ENCODE measurements around the gene ASTN2.

Gene ASTN2

GRCh38 chr9:116506685-116507084, 908.2 kb downstream of the ASTN2 start:
- no peaks in the 10 kb centered on the region for H3K36me3 ChIP-seq (ENCODE audit: insufficient read depth, low read length)
- H3K27ac ChIP-seq (ENCODE audit: low read depth, low read length), result no peak overlapping the region
- H3K9ac ChIP-seq (ENCODE audit: low read length), result no peak overlapping the region
- no peaks in the 10 kb centered on the region for H3K27me3 ChIP-seq (ENCODE audit: control insufficient read depth in 1 of 2, insufficient read depth in 2 of 2, low read length in 2 of 2)
- no peaks in the 10 kb centered on the region for H3K9me3 ChIP-seq (ENCODE audit: low read length)
- no peak overlapping the region for H3K4me3 ChIP-seq (ENCODE audit: low read depth in 1 of 2, low read length in 2 of 2)
- no peaks in the 10 kb centered on the region for H3K4me1 ChIP-seq (ENCODE audit: insufficient read depth, low read length)

- H3K4me1 ChIP-seq (ENCODE audit: insufficient read depth, low read length), result no peaks in the 10 kb centered on the region
- no peak overlapping the region for H3K4me3 ChIP-seq (ENCODE audit: low read depth in 1 of 2, low read length in 2 of 2)
- no peaks in the 10 kb centered on the region for H3K36me3 ChIP-seq (ENCODE audit: insufficient read depth, low read length)
- no peak overlapping the region for H3K27ac ChIP-seq (ENCODE audit: low read depth, low read length)
- no peaks in the 10 kb centered on the region for H3K9me3 ChIP-seq (ENCODE audit: low read length)
- no peak overlapping the region for H3K9ac ChIP-seq (ENCODE audit: low read length)
- H3K27me3 ChIP-seq (ENCODE audit: control insufficient read depth in 1 of 2, insufficient read depth in 2 of 2, low read length in 2 of 2), result no peaks in the 10 kb centered on the region
These were observed 909.9 kb downstream of the ASTN2 start for GRCh38 chr9:116504893-116505480.

- no peaks in the 10 kb centered on the region for H3K4me1 ChIP-seq (ENCODE audit: insufficient read depth, low read length)
- no peaks in the 10 kb centered on the region for H3K9me3 ChIP-seq (ENCODE audit: low read length)
- no peaks in the 10 kb centered on the region for H3K36me3 ChIP-seq (ENCODE audit: insufficient read depth, low read length)
- no peak overlapping the region for H3K27ac ChIP-seq (ENCODE audit: low read depth, low read length)
- no peak overlapping the region for H3K4me3 ChIP-seq (ENCODE audit: low read depth in 1 of 2, low read length in 2 of 2)
- H3K9ac ChIP-seq (ENCODE audit: low read length), result no peak overlapping the region
- H3K27me3 ChIP-seq (ENCODE audit: control insufficient read depth in 1 of 2, insufficient read depth in 2 of 2, low read length in 2 of 2), result no peaks in the 10 kb centered on the region
These were observed 910.8 kb downstream of the ASTN2 start for GRCh38 chr9:116504081-116504480.

GRCh38 chr9:116502746-116503145, 912.1 kb downstream of the ASTN2 start:
- Histone ChIP-seq H3K9ac (ENCODE audit: low read length) (no peak overlapping the region), H3K4me1 (ENCODE audit: insufficient read depth, low read length) (no peaks in the 10 kb centered on the region), H3K36me3 (ENCODE audit: insufficient read depth, low read length) (no peaks in the 10 kb centered on the region), H3K27me3 (ENCODE audit: control insufficient read depth in 1 of 2, insufficient read depth in 2 of 2, low read length in 2 of 2) (no peaks in the 10 kb centered on the region), H3K27ac (ENCODE audit: low read depth, low read length) (no peak overlapping the region), H3K9me3 (ENCODE audit: low read length) (no peaks in the 10 kb centered on the region), H3K4me3 (ENCODE audit: low read depth in 1 of 2, low read length in 2 of 2) (no peak overlapping the region)

- Histone ChIP-seq H3K27ac (ENCODE audit: low read depth, low read length) (no peak overlapping the region), H3K9me3 (ENCODE audit: low read length) (no peaks in the 10 kb centered on the region), H3K9ac (ENCODE audit: low read length) (no peak overlapping the region), H3K4me3 (ENCODE audit: low read depth in 1 of 2, low read length in 2 of 2) (no peak overlapping the region), H3K27me3 (ENCODE audit: control insufficient read depth in 1 of 2, insufficient read depth in 2 of 2, low read length in 2 of 2) (no peaks in the 10 kb centered on the region), H3K36me3 (ENCODE audit: insufficient read depth, low read length) (no peaks in the 10 kb centered on the region), H3K4me1 (ENCODE audit: insufficient read depth, low read length) (no peaks in the 10 kb centered on the region)
These were observed 913.0 kb downstream of the ASTN2 start for GRCh38 chr9:116501871-116502270.

- no peak overlapping the region for H3K9ac ChIP-seq (ENCODE audit: low read length)
- no peaks in the 10 kb centered on the region for H3K4me1 ChIP-seq (ENCODE audit: insufficient read depth, low read length)
- H3K9me3 ChIP-seq (ENCODE audit: low read length), result no peaks in the 10 kb centered on the region
- H3K4me3 ChIP-seq (ENCODE audit: low read depth in 1 of 2, low read length in 2 of 2), result no peak overlapping the region
- H3K27ac ChIP-seq (ENCODE audit: low read depth, low read length), result no peak overlapping the region
- no peaks in the 10 kb centered on the region for H3K36me3 ChIP-seq (ENCODE audit: insufficient read depth, low read length)
- H3K27me3 ChIP-seq (ENCODE audit: control insufficient read depth in 1 of 2, insufficient read depth in 2 of 2, low read length in 2 of 2), result no peaks in the 10 kb centered on the region
These were observed 914.6 kb downstream of the ASTN2 start for GRCh38 chr9:116499986-116500871.

GRCh38 chr9:116499434-116499833, 915.4 kb downstream of the ASTN2 start:
- H3K27ac ChIP-seq (ENCODE audit: low read depth, low read length), result no peak overlapping the region

GRCh38 chr9:116497095-116497890, 917.6 kb downstream of the ASTN2 start:
- Histone ChIP-seq H3K9ac (ENCODE audit: low read length) (no peak overlapping the region), H3K27me3 (ENCODE audit: control insufficient read depth in 1 of 2, insufficient read depth in 2 of 2, low read length in 2 of 2) (no peaks in the 10 kb centered on the region), H3K9me3 (ENCODE audit: low read length) (no peaks in the 10 kb centered on the region), H3K27ac (ENCODE audit: low read depth, low read length) (no peak overlapping the region), H3K4me3 (ENCODE audit: low read depth in 1 of 2, low read length in 2 of 2) (no peak overlapping the region), H3K4me1 (ENCODE audit: insufficient read depth, low read length) (no peaks in the 10 kb centered on the region), H3K36me3 (ENCODE audit: insufficient read depth, low read length) (no peaks in the 10 kb centered on the region)

More at GRCh38 chr9:116499434-116499833, 915.4 kb downstream of the ASTN2 start:
- no peaks in the 10 kb centered on the region for H3K9me3 ChIP-seq (ENCODE audit: low read length)
- H3K4me1 ChIP-seq (ENCODE audit: insufficient read depth, low read length), result no peaks in the 10 kb centered on the region
- H3K4me3 ChIP-seq (ENCODE audit: low read depth in 1 of 2, low read length in 2 of 2), result no peak overlapping the region
- no peaks in the 10 kb centered on the region for H3K36me3 ChIP-seq (ENCODE audit: insufficient read depth, low read length)
- H3K27me3 ChIP-seq (ENCODE audit: control insufficient read depth in 1 of 2, insufficient read depth in 2 of 2, low read length in 2 of 2), result no peaks in the 10 kb centered on the region
- no peak overlapping the region for H3K9ac ChIP-seq (ENCODE audit: low read length)

GRCh38 chr9:116496167-116496566, 918.7 kb downstream of the ASTN2 start:
- Histone ChIP-seq H3K4me3 (ENCODE audit: low read depth in 1 of 2, low read length in 2 of 2) (no peak overlapping the region), H3K27ac (ENCODE audit: low read depth, low read length) (no peak overlapping the region), H3K4me1 (ENCODE audit: insufficient read depth, low read length) (no peaks in the 10 kb centered on the region), H3K9me3 (ENCODE audit: low read length) (no peaks in the 10 kb centered on the region), H3K36me3 (ENCODE audit: insufficient read depth, low read length) (no peaks in the 10 kb centered on the region), H3K27me3 (ENCODE audit: control insufficient read depth in 1 of 2, insufficient read depth in 2 of 2, low read length in 2 of 2) (no peaks in the 10 kb centered on the region), H3K9ac (ENCODE audit: low read length) (no peak overlapping the region)

- H3K36me3 ChIP-seq (ENCODE audit: insufficient read depth, low read length), result no peaks in the 10 kb centered on the region
- no peaks in the 10 kb centered on the region for H3K27me3 ChIP-seq (ENCODE audit: control insufficient read depth in 1 of 2, insufficient read depth in 2 of 2, low read length in 2 of 2)
- no peak overlapping the region for H3K9ac ChIP-seq (ENCODE audit: low read length)
- no peaks in the 10 kb centered on the region for H3K9me3 ChIP-seq (ENCODE audit: low read length)
- H3K4me1 ChIP-seq (ENCODE audit: insufficient read depth, low read length), result no peaks in the 10 kb centered on the region
- H3K4me3 ChIP-seq (ENCODE audit: low read depth in 1 of 2, low read length in 2 of 2), result no peak overlapping the region
- no peak overlapping the region for H3K27ac ChIP-seq (ENCODE audit: low read depth, low read length)
These were observed 919.1 kb downstream of the ASTN2 start for GRCh38 chr9:116495725-116496124.

- Histone ChIP-seq H3K4me1 (ENCODE audit: insufficient read depth, low read length) (no peaks in the 10 kb centered on the region), H3K27me3 (ENCODE audit: control insufficient read depth in 1 of 2, insufficient read depth in 2 of 2, low read length in 2 of 2) (no peaks in the 10 kb centered on the region), H3K4me3 (ENCODE audit: low read depth in 1 of 2, low read length in 2 of 2) (no peak overlapping the region), H3K27ac (ENCODE audit: low read depth, low read length) (no peak overlapping the region), H3K9ac (ENCODE audit: low read length) (no peak overlapping the region), H3K9me3 (ENCODE audit: low read length) (no peaks in the 10 kb centered on the region), H3K36me3 (ENCODE audit: insufficient read depth, low read length) (no peaks in the 10 kb centered on the region)
These were observed 919.8 kb downstream of the ASTN2 start for GRCh38 chr9:116494815-116495634.

Data from muscle layer of colon (tissue), 2 donors.